ENCODE measurements around the gene AK5.

Gene AK5, protein sequence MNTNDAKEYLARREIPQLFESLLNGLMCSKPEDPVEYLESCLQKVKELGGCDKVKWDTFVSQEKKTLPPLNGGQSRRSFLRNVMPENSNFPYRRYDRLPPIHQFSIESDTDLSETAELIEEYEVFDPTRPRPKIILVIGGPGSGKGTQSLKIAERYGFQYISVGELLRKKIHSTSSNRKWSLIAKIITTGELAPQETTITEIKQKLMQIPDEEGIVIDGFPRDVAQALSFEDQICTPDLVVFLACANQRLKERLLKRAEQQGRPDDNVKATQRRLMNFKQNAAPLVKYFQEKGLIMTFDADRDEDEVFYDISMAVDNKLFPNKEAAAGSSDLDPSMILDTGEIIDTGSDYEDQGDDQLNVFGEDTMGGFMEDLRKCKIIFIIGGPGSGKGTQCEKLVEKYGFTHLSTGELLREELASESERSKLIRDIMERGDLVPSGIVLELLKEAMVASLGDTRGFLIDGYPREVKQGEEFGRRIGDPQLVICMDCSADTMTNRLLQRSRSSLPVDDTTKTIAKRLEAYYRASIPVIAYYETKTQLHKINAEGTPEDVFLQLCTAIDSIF

GRCh38 chr1:77281491-77282186, at the start of gene AK5:
AK5 (plus strand) TSS chr1:77282019; CDS start chr1:77282314, 295 bp downstream.
- Histone ChIP-seq H3K36me3 (ENCODE audit: insufficient read depth, low read length) (no peaks in the 10 kb centered on the region), H3K9me3 (ENCODE audit: low read length) (no peaks in the 10 kb centered on the region), H3K4me1 (ENCODE audit: insufficient read depth, low read length) (peaks cover 11% of the 10 kb centered on the region), H3K9ac (ENCODE audit: low read length) (no peak within 1 kb of the TSS), H3K4me3 (ENCODE audit: low read depth in 1 of 2, low read length in 2 of 2) (peak within 1 kb of the TSS; percentile 47 to 64), H3K27ac (ENCODE audit: low read depth, low read length) (no peak within 1 kb of the TSS), H3K27me3 (ENCODE audit: control insufficient read depth in 1 of 2, insufficient read depth in 2 of 2, low read length in 2 of 2) (peaks cover 13 to 23% of the 10 kb centered on the region in 2 donors)

GRCh38 chr1:77232829-77233228, 49.0 kb upstream of the AK5 start:
- Histone ChIP-seq H3K9ac (ENCODE audit: low read length) (no peak overlapping the region), H3K4me3 (ENCODE audit: low read depth in 1 of 2, low read length in 2 of 2) (no peak overlapping the region), H3K4me1 (ENCODE audit: insufficient read depth, low read length) (no peaks in the 10 kb centered on the region), H3K36me3 (ENCODE audit: insufficient read depth, low read length) (no peaks in the 10 kb centered on the region), H3K27me3 (ENCODE audit: control insufficient read depth in 1 of 2, insufficient read depth in 2 of 2, low read length in 2 of 2) (no peaks in the 10 kb centered on the region), H3K27ac (ENCODE audit: low read depth, low read length) (no peak overlapping the region), H3K9me3 (ENCODE audit: low read length) (peaks cover 3% of the 10 kb centered on the region)

DNA sequence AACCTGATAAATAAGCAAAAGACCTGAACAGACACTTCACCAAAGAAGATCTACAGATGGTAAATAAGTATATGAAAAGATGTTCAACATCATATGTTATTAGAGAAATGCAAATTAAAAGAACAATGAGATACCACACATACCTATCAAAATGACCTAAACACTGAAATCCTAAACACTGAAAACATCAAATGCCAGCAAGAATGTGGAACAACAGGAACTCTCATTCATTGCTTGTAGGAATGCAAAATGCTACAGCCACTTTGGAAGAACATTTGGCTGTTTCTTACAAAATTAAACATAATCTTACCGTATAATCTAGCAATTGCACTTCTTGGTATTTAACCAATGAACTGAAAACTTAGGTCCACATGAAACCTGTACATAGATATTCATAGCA, 47.7 kb upstream of the AK5 start:
- no peak overlapping the region for H3K9ac ChIP-seq (ENCODE audit: low read length)
- H3K36me3 ChIP-seq (ENCODE audit: insufficient read depth, low read length) = no peaks in the 10 kb centered on the region
- no peak overlapping the region for H3K27ac ChIP-seq (ENCODE audit: low read depth, low read length)
- H3K4me1 ChIP-seq (ENCODE audit: insufficient read depth, low read length) = no peaks in the 10 kb centered on the region
- no peaks in the 10 kb centered on the region for H3K27me3 ChIP-seq (ENCODE audit: control insufficient read depth in 1 of 2, insufficient read depth in 2 of 2, low read length in 2 of 2)
- H3K4me3 ChIP-seq (ENCODE audit: low read depth in 1 of 2, low read length in 2 of 2) = no peak overlapping the region
- H3K9me3 ChIP-seq (ENCODE audit: low read length) = peaks cover 3% of the 10 kb centered on the region

DNA sequence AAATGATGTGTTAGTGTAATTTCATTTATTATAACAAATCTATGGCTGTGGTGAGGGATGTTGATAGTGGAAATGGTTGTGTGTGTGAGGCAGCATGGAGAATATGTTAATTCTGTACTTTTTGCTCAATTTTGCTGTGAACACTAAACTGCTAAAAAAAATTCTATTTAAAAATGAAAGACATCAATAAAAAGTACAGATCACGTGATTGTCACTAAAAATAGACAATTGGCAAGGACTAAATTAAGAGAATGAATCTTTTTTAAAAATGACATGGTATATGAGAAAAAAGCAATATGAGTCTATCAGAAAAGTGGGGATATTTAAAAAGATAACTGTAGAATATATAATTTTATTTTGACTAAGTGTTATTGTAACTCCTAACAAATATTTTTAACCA, 46.9 kb upstream of the AK5 start:
- Histone ChIP-seq H3K27ac (ENCODE audit: low read depth, low read length) (no peak overlapping the region), H3K27me3 (ENCODE audit: control insufficient read depth in 1 of 2, insufficient read depth in 2 of 2, low read length in 2 of 2) (no peaks in the 10 kb centered on the region), H3K4me3 (ENCODE audit: low read depth in 1 of 2, low read length in 2 of 2) (no peak overlapping the region), H3K9ac (ENCODE audit: low read length) (no peak overlapping the region), H3K4me1 (ENCODE audit: insufficient read depth, low read length) (no peaks in the 10 kb centered on the region), H3K9me3 (ENCODE audit: low read length) (peaks cover 3% of the 10 kb centered on the region), H3K36me3 (ENCODE audit: insufficient read depth, low read length) (no peaks in the 10 kb centered on the region)

GRCh38 chr1:77238462-77238861, 43.4 kb upstream of the AK5 start:
- H3K9me3 ChIP-seq (ENCODE audit: low read length) = peaks cover 3% of the 10 kb centered on the region
- H3K4me1 ChIP-seq (ENCODE audit: insufficient read depth, low read length) = no peaks in the 10 kb centered on the region
- no peaks in the 10 kb centered on the region for H3K27me3 ChIP-seq (ENCODE audit: control insufficient read depth in 1 of 2, insufficient read depth in 2 of 2, low read length in 2 of 2)
- H3K4me3 ChIP-seq (ENCODE audit: low read depth in 1 of 2, low read length in 2 of 2) = no peak overlapping the region
- H3K9ac ChIP-seq (ENCODE audit: low read length) = no peak overlapping the region
- no peaks in the 10 kb centered on the region for H3K36me3 ChIP-seq (ENCODE audit: insufficient read depth, low read length)
- no peak overlapping the region for H3K27ac ChIP-seq (ENCODE audit: low read depth, low read length)

GRCh38 chr1:77239311-77239710, 42.5 kb upstream of the AK5 start:
- Histone ChIP-seq H3K9ac (ENCODE audit: low read length) (no peak overlapping the region), H3K4me3 (ENCODE audit: low read depth in 1 of 2, low read length in 2 of 2) (no peak overlapping the region), H3K36me3 (ENCODE audit: insufficient read depth, low read length) (no peaks in the 10 kb centered on the region), H3K4me1 (ENCODE audit: insufficient read depth, low read length) (no peaks in the 10 kb centered on the region), H3K27ac (ENCODE audit: low read depth, low read length) (no peak overlapping the region), H3K9me3 (ENCODE audit: low read length) (peaks cover 3% of the 10 kb centered on the region), H3K27me3 (ENCODE audit: control insufficient read depth in 1 of 2, insufficient read depth in 2 of 2, low read length in 2 of 2) (no peaks in the 10 kb centered on the region)

GRCh38 chr1:77245830-77246229, 36.0 kb upstream of the AK5 start:
- no peaks in the 10 kb centered on the region for H3K27me3 ChIP-seq (ENCODE audit: control insufficient read depth in 1 of 2, insufficient read depth in 2 of 2, low read length in 2 of 2)
- H3K4me1 ChIP-seq (ENCODE audit: insufficient read depth, low read length) = no peaks in the 10 kb centered on the region
- H3K36me3 ChIP-seq (ENCODE audit: insufficient read depth, low read length) = no peaks in the 10 kb centered on the region
- H3K27ac ChIP-seq (ENCODE audit: low read depth, low read length) = no peak overlapping the region
- no peak overlapping the region for H3K4me3 ChIP-seq (ENCODE audit: low read depth in 1 of 2, low read length in 2 of 2)
- no peak overlapping the region for H3K9ac ChIP-seq (ENCODE audit: low read length)
- H3K9me3 ChIP-seq (ENCODE audit: low read length) = no peaks in the 10 kb centered on the region

DNA sequence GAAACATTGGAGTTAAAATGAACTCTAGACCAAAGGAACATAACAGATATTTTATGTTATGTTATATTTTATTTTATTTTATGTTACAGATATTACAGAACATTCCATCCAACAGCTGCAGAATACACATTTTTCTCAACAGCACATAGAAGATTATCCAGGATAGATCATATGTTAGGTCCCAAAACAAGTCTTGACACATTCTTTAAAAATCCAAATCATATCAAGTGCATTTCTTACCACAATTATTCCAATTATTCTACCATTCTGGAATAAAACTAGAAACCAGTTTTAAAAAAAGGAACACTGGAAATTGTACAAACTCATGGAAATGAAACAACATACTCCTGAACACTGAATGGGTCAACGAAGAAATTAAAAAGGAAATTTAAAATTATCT, 31.7 kb upstream of the AK5 start:
- H3K4me1 ChIP-seq (ENCODE audit: insufficient read depth, low read length) = no peaks in the 10 kb centered on the region
- H3K9me3 ChIP-seq (ENCODE audit: low read length) = no peaks in the 10 kb centered on the region
- no peak overlapping the region for H3K27ac ChIP-seq (ENCODE audit: low read depth, low read length)
- no peak overlapping the region for H3K9ac ChIP-seq (ENCODE audit: low read length)
- no peaks in the 10 kb centered on the region for H3K27me3 ChIP-seq (ENCODE audit: control insufficient read depth in 1 of 2, insufficient read depth in 2 of 2, low read length in 2 of 2)
- no peaks in the 10 kb centered on the region for H3K36me3 ChIP-seq (ENCODE audit: insufficient read depth, low read length)
- H3K4me3 ChIP-seq (ENCODE audit: low read depth in 1 of 2, low read length in 2 of 2) = no peak overlapping the region

- no peak overlapping the region for H3K9ac ChIP-seq (ENCODE audit: low read length)
- no peaks in the 10 kb centered on the region for H3K27me3 ChIP-seq (ENCODE audit: control insufficient read depth in 1 of 2, insufficient read depth in 2 of 2, low read length in 2 of 2)
- H3K4me3 ChIP-seq (ENCODE audit: low read depth in 1 of 2, low read length in 2 of 2) = no peak overlapping the region
- no peaks in the 10 kb centered on the region for H3K36me3 ChIP-seq (ENCODE audit: insufficient read depth, low read length)
- no peak overlapping the region for H3K27ac ChIP-seq (ENCODE audit: low read depth, low read length)
- H3K9me3 ChIP-seq (ENCODE audit: low read length) = no peaks in the 10 kb centered on the region
- H3K4me1 ChIP-seq (ENCODE audit: insufficient read depth, low read length) = no peaks in the 10 kb centered on the region
Measured at GRCh38 chr1:77253211-77253610, 28.6 kb upstream of the AK5 start.

GRCh38 chr1:77263708-77264107, 18.1 kb upstream of the AK5 start:
- Histone ChIP-seq H3K27ac (ENCODE audit: low read depth, low read length) (no peak overlapping the region), H3K9me3 (ENCODE audit: low read length) (no peaks in the 10 kb centered on the region), H3K4me3 (ENCODE audit: low read depth in 1 of 2, low read length in 2 of 2) (no peak overlapping the region), H3K9ac (ENCODE audit: low read length) (no peak overlapping the region), H3K4me1 (ENCODE audit: insufficient read depth, low read length) (no peaks in the 10 kb centered on the region), H3K27me3 (ENCODE audit: control insufficient read depth in 1 of 2, insufficient read depth in 2 of 2, low read length in 2 of 2) (no peaks in the 10 kb centered on the region), H3K36me3 (ENCODE audit: insufficient read depth, low read length) (no peaks in the 10 kb centered on the region)

GRCh38 chr1:77265180-77265579, 16.6 kb upstream of the AK5 start:
- Histone ChIP-seq H3K9me3 (ENCODE audit: low read length) (no peaks in the 10 kb centered on the region), H3K36me3 (ENCODE audit: insufficient read depth, low read length) (no peaks in the 10 kb centered on the region), H3K4me1 (ENCODE audit: insufficient read depth, low read length) (no peaks in the 10 kb centered on the region), H3K4me3 (ENCODE audit: low read depth in 1 of 2, low read length in 2 of 2) (no peak overlapping the region), H3K27me3 (ENCODE audit: control insufficient read depth in 1 of 2, insufficient read depth in 2 of 2, low read length in 2 of 2) (no peaks in the 10 kb centered on the region), H3K27ac (ENCODE audit: low read depth, low read length) (no peak overlapping the region), H3K9ac (ENCODE audit: low read length) (no peak overlapping the region)

Data from muscle layer of colon (tissue), 2 donors.